ENCODE results near the gene TIAM1. TPM values are rescaled to one million over a fixed set of nuclear protein-coding genes. Genes with fewer than 3 reads are reported as not detected.

The TIAM1 gene
- total RNA-seq, 1 experiment from 2014 or later = 15.2 TPM

- H3K36me3 Mint-ChIP-seq (ENCODE audit: insufficient read depth, unreplicated experiment) = no peaks in the 10 kb centered on the region
These were observed 198.8 kb downstream of the TIAM1 start for GRCh38 chr21:31145274-31145673.

GRCh38 chr21:31143036-31143435, 201.0 kb downstream of the TIAM1 start:
- H3K4me1 Mint-ChIP-seq (ENCODE audit: low read depth, unreplicated experiment) = no peaks in the 10 kb centered on the region
- no peaks in the 10 kb centered on the region for H3K9me3 Mint-ChIP-seq (ENCODE audit: low read depth, unreplicated experiment)
- no peak overlapping the region for H3K4me3 Mint-ChIP-seq (ENCODE audit: low read depth, unreplicated experiment)
- TF ChIP-seq CTCF (IDR thresholded peaks at IDR 0.05; ENCODE audit: unreplicated experiment) = no peak
- intact Hi-C loops (cut with micrococcal nuclease; ENCODE audit: unreplicated experiment) = no loop called here
- H3K27ac Mint-ChIP-seq (ENCODE audit: unreplicated experiment) = no peak overlapping the region
- no peaks in the 10 kb centered on the region for H3K27me3 Mint-ChIP-seq (ENCODE audit: unreplicated experiment)
- DNase-seq = no peak
- CTCF ChIA-PET = interaction anchor here (0.7 kb wide), 1 partner anchor 1108 kb away, joined by 5 read pairs; no protein-coding TSS in a partner anchor
- H3K36me3 Mint-ChIP-seq (ENCODE audit: insufficient read depth, unreplicated experiment) = no peaks in the 10 kb centered on the region
- BruUV-seq (replicated peaks) = no TSS peak

More at GRCh38 chr21:31145274-31145673, 198.8 kb downstream of the TIAM1 start:
- no peak overlapping the region for H3K4me3 Mint-ChIP-seq (ENCODE audit: low read depth, unreplicated experiment)
- H3K27me3 Mint-ChIP-seq (ENCODE audit: unreplicated experiment) = no peaks in the 10 kb centered on the region
- H3K4me1 Mint-ChIP-seq (ENCODE audit: low read depth, unreplicated experiment) = no peaks in the 10 kb centered on the region
- intact Hi-C loops (cut with micrococcal nuclease; ENCODE audit: unreplicated experiment) = no loop called here
- no peak overlapping the region for H3K27ac Mint-ChIP-seq (ENCODE audit: unreplicated experiment)
- H3K9me3 Mint-ChIP-seq (ENCODE audit: low read depth, unreplicated experiment) = no peaks in the 10 kb centered on the region
- CTCF ChIA-PET = no interaction called here
- TF ChIP-seq CTCF (IDR thresholded peaks at IDR 0.05; ENCODE audit: unreplicated experiment) = no peak
- no peak for DNase-seq
- BruUV-seq (replicated peaks) = no TSS peak

GRCh38 chr21:31142600-31142999, 201.5 kb downstream of the TIAM1 start:
- CTCF ChIA-PET = interaction anchor here (0.7 kb wide), 1 partner anchor 1107 kb away, joined by 5 read pairs; no protein-coding TSS in a partner anchor
- no peak for TF ChIP-seq CTCF (IDR thresholded peaks at IDR 0.05; ENCODE audit: unreplicated experiment)
- Mint-ChIP-seq H3K4me1 (ENCODE audit: low read depth, unreplicated experiment) (no peaks in the 10 kb centered on the region), H3K36me3 (ENCODE audit: insufficient read depth, unreplicated experiment) (no peaks in the 10 kb centered on the region), H3K4me3 (ENCODE audit: low read depth, unreplicated experiment) (no peak overlapping the region), H3K9me3 (ENCODE audit: low read depth, unreplicated experiment) (no peaks in the 10 kb centered on the region), H3K27me3 (ENCODE audit: unreplicated experiment) (no peaks in the 10 kb centered on the region), H3K27ac (ENCODE audit: unreplicated experiment) (no peak overlapping the region)
- DNase-seq = no peak
- intact Hi-C loops (cut with micrococcal nuclease; ENCODE audit: unreplicated experiment) = no loop called here
- no TSS peak for BruUV-seq (replicated peaks)

- no TSS peak for BruUV-seq (replicated peaks)
- Mint-ChIP-seq H3K27ac (ENCODE audit: unreplicated experiment) (no peak overlapping the region), H3K36me3 (ENCODE audit: insufficient read depth, unreplicated experiment) (no peaks in the 10 kb centered on the region), H3K4me3 (ENCODE audit: low read depth, unreplicated experiment) (no peak overlapping the region), H3K9me3 (ENCODE audit: low read depth, unreplicated experiment) (no peaks in the 10 kb centered on the region), H3K27me3 (ENCODE audit: unreplicated experiment) (no peaks in the 10 kb centered on the region), H3K4me1 (ENCODE audit: low read depth, unreplicated experiment) (no peaks in the 10 kb centered on the region)
- intact Hi-C loops (cut with micrococcal nuclease; ENCODE audit: unreplicated experiment) = no loop called here
- no peak for TF ChIP-seq CTCF (IDR thresholded peaks at IDR 0.05; ENCODE audit: unreplicated experiment)
- CTCF ChIA-PET = no interaction called here
- no peak for DNase-seq
These were observed 202.6 kb downstream of the TIAM1 start for GRCh38 chr21:31141389-31142000.
